Mesothelial cell of epicardium (in vitro differentiated cells): ENCODE measurements around the gene UCP1. TPM values are rescaled to one million over a fixed set of nuclear protein-coding genes. Genes with fewer than 3 reads are reported as not detected.
"Not testable (repeated sequence)": the region's sequence is repeated elsewhere in the genome, so short reads cannot be mapped to it uniquely, and the experiment has no call there.

ENCODE experiments used
- DNase-seq, 2 experiments: peaks; one replicate each; pipeline ENCODE4 v3.0.0; 2021; ENCODE audit warnings: low spot score in 2 of 2; ENCODE audit not compliant: unreplicated experiment in 2 of 2
- H3K27ac Mint-ChIP-seq: 2 replicates; pipeline ENCODE4 v1.8.0; 2021; ENCODE audit warnings: mixed read lengths
- H3K27me3 Mint-ChIP-seq: 2 replicates; pipeline ENCODE4 v1.8.0; 2021; ENCODE audit warnings: low read depth, mixed read lengths
- H3K36me3 Mint-ChIP-seq: 2 replicates; pipeline ENCODE4 v1.8.0; 2021; ENCODE audit warnings: mixed read lengths
- H3K4me1 Mint-ChIP-seq: 2 replicates; pipeline ENCODE4 v1.8.0; 2021; ENCODE audit warnings: mixed read lengths
- H3K4me3 Mint-ChIP-seq: 2 replicates; pipeline ENCODE4 v1.8.0; 2021; ENCODE audit warnings: mild to moderate bottlenecking, moderate library complexity, mixed read lengths
- H3K9me3 Mint-ChIP-seq: 2 replicates; pipeline ENCODE4 v1.8.0; 2021; ENCODE audit warnings: mixed read lengths
- CTCF ChIP-seq: fragments of 200-600 bp; sonication (generic); IDR thresholded peaks from one replicate; pipeline ENCODE4 v1.5.0; 2021; ENCODE audit warnings: antibody characterized with exemption; ENCODE audit not compliant: unreplicated experiment
- total RNA-seq: library from RNA; stranded (reverse); gene quantifications from 3 replicates; pipeline ENCODE4 v1.2.1, GENCODE V29; 2021

The UCP1 gene
- total RNA-seq, 1 donor from 2014 or later = not detected

GRCh38 chr4:140533951-140534480 lies 34.7 kb downstream of the UCP1 start:
- Mint-ChIP-seq H3K36me3 (peaks cover 17% of the 10 kb centered on the region), H3K27me3 (no peaks in the 10 kb centered on the region), H3K9me3 (peaks cover 4% of the 10 kb centered on the region), H3K4me3 (no peak overlapping the region), H3K4me1 (no peaks in the 10 kb centered on the region), H3K27ac (no peak overlapping the region)
- no peak for DNase-seq
- no peak for TF ChIP-seq CTCF

GRCh38 chr4:140529434-140529833 lies 39.3 kb downstream of the UCP1 start:
- DNase-seq = no peak
- H3K9me3 Mint-ChIP-seq = peaks cover 9% of the 10 kb centered on the region

GRCh38 chr4:140523857-140524742 lies 44.7 kb downstream of the UCP1 start, which contains the start of gene ELMOD2:
TSS of gene ELMOD2 (plus strand) at chr4:140524168. CDS start at chr4:140525429, 1,261 bp downstream.
- Mint-ChIP-seq H3K36me3 (peaks cover 18% of the 10 kb centered on the region), H3K9me3 (peaks cover 5% of the 10 kb centered on the region), H3K4me1 (peaks cover 26% of the 10 kb centered on the region), H3K4me3 (peak within 1 kb of the TSS; percentile 86), H3K27ac (peak within 1 kb of the TSS; percentile 95), H3K27me3 (no peaks in the 10 kb centered on the region)
- DNase-seq = peak; percentile 93 to 95
- peak; percentile 66 for TF ChIP-seq CTCF

More at GRCh38 chr4:140529434-140529833, 39.3 kb downstream of the UCP1 start:
- H3K4me3 Mint-ChIP-seq = no peak overlapping the region
- peaks cover 33% of the 10 kb centered on the region for H3K36me3 Mint-ChIP-seq
- H3K4me1 Mint-ChIP-seq = peaks cover 18% of the 10 kb centered on the region
- no peak for TF ChIP-seq CTCF
- H3K27ac Mint-ChIP-seq = no peak overlapping the region
- no peaks in the 10 kb centered on the region for H3K27me3 Mint-ChIP-seq

- Mint-ChIP-seq H3K9me3 (peaks cover 5% of the 10 kb centered on the region), H3K36me3 (peaks cover 18% of the 10 kb centered on the region), H3K27me3 (no peaks in the 10 kb centered on the region), H3K4me3 (peak overlapping the region; percentile 86), H3K27ac (peak overlapping the region; percentile 95), H3K4me1 (peaks cover 26% of the 10 kb centered on the region)
- TF ChIP-seq CTCF = no peak
- DNase-seq = no peak
These were observed 45.3 kb downstream of the UCP1 start for GRCh38 chr4:140523370-140523856.

GRCh38 chr4:140515423-140515822 lies 53.3 kb downstream of the UCP1 start:
- Mint-ChIP-seq H3K4me3 (no peak overlapping the region), H3K36me3 (no peaks in the 10 kb centered on the region), H3K27ac (peak overlapping the region; percentile 9), H3K9me3 (peaks cover 7% of the 10 kb centered on the region), H3K4me1 (peaks cover 17% of the 10 kb centered on the region), H3K27me3 (peaks cover 11% of the 10 kb centered on the region)
- DNase-seq = no peak
- TF ChIP-seq CTCF = no peak

GRCh38 chr4:140513765-140514164 lies 55.0 kb downstream of the UCP1 start:
- peaks cover 17% of the 10 kb centered on the region for H3K4me1 Mint-ChIP-seq
- peaks cover 27% of the 10 kb centered on the region for H3K27me3 Mint-ChIP-seq
- H3K4me3 Mint-ChIP-seq, H3K36me3 Mint-ChIP-seq, H3K27ac Mint-ChIP-seq, DNase-seq: not testable (repeated sequence)
- peaks cover 22% of the 10 kb centered on the region for H3K9me3 Mint-ChIP-seq
